Measurements from ENCODE around the gene SRCAP. TPM values are rescaled to one million over a fixed set of nuclear protein-coding genes. Genes with fewer than 3 reads are reported as not detected.

The SRCAP gene
- total RNA-seq, 4 donors from 2014 or later, result 43.8 to 135 (median 71.3) TPM

DNA sequence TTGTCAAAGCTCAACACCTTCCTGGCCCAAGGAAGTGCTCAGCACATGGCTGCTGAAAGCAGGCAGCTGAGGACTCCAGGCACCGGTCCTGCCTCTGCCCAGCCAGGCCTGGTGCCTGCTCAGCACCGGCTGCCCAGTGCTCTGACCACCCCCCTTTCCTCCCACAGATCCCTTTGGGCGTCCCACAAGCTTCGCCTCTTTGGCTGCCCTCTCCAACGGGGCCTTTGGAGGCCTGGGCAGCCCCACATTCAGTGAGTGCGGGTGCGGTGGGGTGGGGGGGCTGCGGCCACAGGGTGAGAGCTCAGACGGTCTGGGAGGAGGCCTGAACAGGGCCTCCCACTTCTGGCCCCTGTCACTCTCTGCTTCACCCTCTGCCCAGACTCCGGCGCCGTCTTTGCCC, 30.6 kb upstream of the SRCAP start:
- no peak for DNase-seq
- intact Hi-C loops (cut with DNase I; ENCODE audit: low total_unique reads), result no loop called here
- TF ChIP-seq POLR2A (IDR thresholded peaks at IDR 0.05), result no peak
- TF ChIP-seq, protein P1, sequence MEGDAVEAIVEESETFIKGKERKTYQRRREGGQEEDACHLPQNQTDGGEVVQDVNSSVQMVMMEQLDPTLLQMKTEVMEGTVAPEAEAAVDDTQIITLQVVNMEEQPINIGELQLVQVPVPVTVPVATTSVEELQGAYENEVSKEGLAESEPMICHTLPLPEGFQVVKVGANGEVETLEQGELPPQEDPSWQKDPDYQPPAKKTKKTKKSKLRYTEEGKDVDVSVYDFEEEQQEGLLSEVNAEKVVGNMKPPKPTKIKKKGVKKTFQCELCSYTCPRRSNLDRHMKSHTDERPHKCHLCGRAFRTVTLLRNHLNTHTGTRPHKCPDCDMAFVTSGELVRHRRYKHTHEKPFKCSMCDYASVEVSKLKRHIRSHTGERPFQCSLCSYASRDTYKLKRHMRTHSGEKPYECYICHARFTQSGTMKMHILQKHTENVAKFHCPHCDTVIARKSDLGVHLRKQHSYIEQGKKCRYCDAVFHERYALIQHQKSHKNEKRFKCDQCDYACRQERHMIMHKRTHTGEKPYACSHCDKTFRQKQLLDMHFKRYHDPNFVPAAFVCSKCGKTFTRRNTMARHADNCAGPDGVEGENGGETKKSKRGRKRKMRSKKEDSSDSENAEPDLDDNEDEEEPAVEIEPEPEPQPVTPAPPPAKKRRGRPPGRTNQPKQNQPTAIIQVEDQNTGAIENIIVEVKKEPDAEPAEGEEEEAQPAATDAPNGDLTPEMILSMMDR (IDR thresholded peaks at IDR 0.05), result no peak
- TF ChIP-seq EP300 (IDR thresholded peaks at IDR 0.05; ENCODE audit: low read depth), result no peak
- no peak for TF ChIP-seq POLR2AphosphoS5 (IDR thresholded peaks at IDR 0.05)
- Histone ChIP-seq H3K4me3 (no peak overlapping the region), H3K9me3 (no peaks in the 10 kb centered on the region), H3K27me3 (no peaks in the 10 kb centered on the region), H3K36me3 (peaks cover 0 to 67% (median 29%) of the 10 kb centered on the region in 4 donors), H3K4me1 (peaks cover 0 to 4% (median 4%) of the 10 kb centered on the region in 4 donors), H3K27ac (no peak overlapping the region)
- 91% methylated on average over 12 of the region's 12 CpGs; no CpG with 5 or more reads in 1 of the 2 donors for WGBS, 2 donors (ENCODE audit: low coverage in 1 of 2)
- in situ Hi-C loops (cut with MboI; ENCODE audit: low pct_ligation_motif_present in 1 of 4, low pct_unique_long_range_greater_than_20kb in 1 of 4, low sequenced_read_pairs in 3 of 4), result no loop called here

DNA sequence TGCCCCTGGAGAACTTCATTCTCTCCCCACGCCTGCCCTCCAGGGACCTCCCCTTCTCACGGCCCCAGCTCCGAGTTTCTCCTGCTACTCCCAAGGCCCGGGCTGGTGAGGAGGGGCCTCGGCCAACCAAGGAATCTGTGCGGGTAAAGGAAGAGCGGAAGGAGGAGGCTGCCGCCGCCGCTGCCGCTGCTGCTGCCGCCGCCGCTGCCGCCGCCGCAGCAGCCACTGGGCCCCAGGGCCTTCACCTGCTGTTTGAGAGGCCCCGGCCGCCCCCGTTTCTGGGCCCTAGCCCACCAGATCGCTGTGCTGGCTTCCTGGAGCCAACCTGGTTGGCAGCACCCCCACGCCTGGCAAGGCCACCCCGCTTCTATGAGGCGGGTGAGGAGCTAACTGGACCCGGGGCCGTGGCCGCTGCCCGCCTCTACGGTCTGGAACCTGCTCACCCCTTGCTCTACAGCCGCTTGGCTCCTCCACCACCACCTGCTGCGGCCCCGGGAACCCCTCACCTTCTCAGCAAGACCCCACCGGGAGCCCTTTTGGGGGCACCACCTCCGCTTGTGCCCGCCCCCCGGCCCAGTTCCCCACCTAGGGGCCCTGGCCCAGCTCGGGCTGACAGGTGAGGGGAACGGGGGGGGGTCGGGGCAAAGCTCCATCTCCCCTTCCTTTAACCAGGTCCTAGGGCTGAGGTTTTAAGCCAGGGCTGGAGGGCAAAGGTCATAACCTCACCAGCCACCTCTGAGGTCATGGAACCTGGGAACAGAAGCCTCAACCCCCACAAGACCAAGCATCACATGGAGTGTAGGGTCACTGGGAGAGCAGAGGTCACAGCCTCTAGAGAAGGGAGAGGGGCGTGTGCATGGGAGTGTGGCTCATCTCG, 29.7 kb upstream of the SRCAP start:
- Histone ChIP-seq H3K27me3 (no peaks in the 10 kb centered on the region), H3K4me3 (no peak overlapping the region), H3K4me1 (no peaks in the 10 kb centered on the region), H3K36me3 (peaks cover 0 to 61% (median 26%) of the 10 kb centered on the region in 4 donors), H3K9me3 (no peaks in the 10 kb centered on the region), H3K27ac (no peak overlapping the region)
- TF ChIP-seq POLR2A (IDR thresholded peaks at IDR 0.05), result no peak
- TF ChIP-seq, protein P1 (IDR thresholded peaks at IDR 0.05), result no peak
- TF ChIP-seq POLR2AphosphoS5 (IDR thresholded peaks at IDR 0.05), result no peak
- no peak for TF ChIP-seq EP300 (IDR thresholded peaks at IDR 0.05; ENCODE audit: low read depth)
- no peak for DNase-seq
- 94% methylated on average over 26 of the region's 41 CpGs; no CpG with 5 or more reads in 1 of the 2 donors for WGBS, 2 donors (ENCODE audit: low coverage in 1 of 2)
- intact Hi-C loops (cut with DNase I; ENCODE audit: low total_unique reads) (no loop called here), in situ Hi-C loops (cut with MboI; ENCODE audit: low pct_ligation_motif_present in 1 of 4, low pct_unique_long_range_greater_than_20kb in 1 of 4, low sequenced_read_pairs in 3 of 4) (no loop called here)

DNA sequence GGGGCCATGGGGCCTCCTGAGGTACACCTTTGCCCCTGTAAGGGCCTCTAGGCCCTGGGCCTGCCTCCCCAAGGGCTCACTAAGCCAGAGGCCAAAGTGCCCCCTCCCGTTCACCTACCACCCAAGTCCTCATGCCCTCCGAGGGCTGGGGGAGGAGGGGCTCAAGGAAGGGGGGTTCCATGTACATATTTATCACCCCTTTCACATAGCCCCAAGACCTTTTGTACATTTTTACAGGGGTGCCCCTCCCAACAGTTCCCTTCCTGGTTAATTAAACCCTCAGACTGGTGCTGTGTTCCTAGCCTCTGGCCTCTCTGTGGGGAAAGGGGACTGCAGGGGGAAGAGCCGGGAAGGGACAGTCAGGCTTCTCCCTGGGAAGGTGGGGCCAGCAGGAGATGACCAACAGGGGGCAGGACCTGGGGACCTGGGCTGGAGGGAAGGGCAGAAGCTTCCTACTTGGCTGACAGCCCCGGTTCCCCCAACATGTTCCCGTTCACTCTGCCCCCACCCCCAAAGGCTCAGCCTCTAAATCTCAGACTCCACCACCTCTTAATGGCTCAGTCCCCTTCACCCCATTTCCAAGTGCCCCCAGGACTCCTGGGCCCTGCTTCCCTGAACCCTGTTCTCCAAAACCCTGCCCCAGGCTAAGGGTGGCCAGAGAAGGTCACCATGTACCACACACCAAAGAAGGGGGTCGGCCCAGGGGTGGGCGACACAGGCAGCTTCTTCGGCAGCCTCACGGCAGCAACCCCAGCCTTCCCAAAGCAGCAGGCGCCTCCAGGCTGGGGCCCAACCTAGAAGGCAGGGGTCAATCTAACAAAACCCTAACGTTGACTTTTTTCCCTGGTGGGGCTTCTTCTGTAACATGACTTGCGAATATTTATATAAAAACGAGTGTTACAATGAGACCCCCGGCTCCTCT, 28.8 kb upstream of the SRCAP start:
- Histone ChIP-seq H3K27ac (no peak overlapping the region), H3K4me3 (no peak overlapping the region), H3K9me3 (no peaks in the 10 kb centered on the region), H3K27me3 (no peaks in the 10 kb centered on the region), H3K4me1 (no peaks in the 10 kb centered on the region), H3K36me3 (peaks cover 0 to 52% (median 24%) of the 10 kb centered on the region in 4 donors)
- intact Hi-C loops (cut with DNase I; ENCODE audit: low total_unique reads), result no loop called here
- no peak for DNase-seq
- in situ Hi-C loops (cut with MboI; ENCODE audit: low pct_ligation_motif_present in 1 of 4, low pct_unique_long_range_greater_than_20kb in 1 of 4, low sequenced_read_pairs in 3 of 4), result no loop called here
- TF ChIP-seq, protein P1 (IDR thresholded peaks at IDR 0.05), result no peak
- no peak for TF ChIP-seq POLR2A (IDR thresholded peaks at IDR 0.05)
- no peak for TF ChIP-seq POLR2AphosphoS5 (IDR thresholded peaks at IDR 0.05)
- TF ChIP-seq EP300 (IDR thresholded peaks at IDR 0.05; ENCODE audit: low read depth), result no peak
- 80% methylated on average over 14 of the region's 14 CpGs; no CpG with 5 or more reads in 1 of the 2 donors for WGBS, 2 donors (ENCODE audit: low coverage in 1 of 2)

DNA sequence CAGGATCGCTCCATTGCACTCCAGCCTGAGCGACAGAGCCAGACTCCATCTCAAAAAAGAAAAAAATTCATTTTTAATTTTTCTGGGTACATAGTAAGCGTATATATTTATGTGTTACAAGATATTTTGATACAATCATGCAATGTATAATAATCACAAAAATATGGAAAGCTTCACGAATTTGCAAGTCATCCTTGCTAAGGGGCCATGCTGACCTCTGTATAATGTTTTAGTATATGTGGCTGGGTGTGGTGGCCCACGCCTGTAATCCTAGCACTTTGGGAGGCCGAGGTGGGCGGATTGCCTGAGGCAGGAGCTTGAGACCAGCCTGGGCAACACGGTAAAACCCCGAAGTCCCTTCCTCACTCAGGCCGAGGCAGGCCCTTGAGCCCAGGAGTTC, 23.8 kb upstream of the SRCAP start:
- no peak for TF ChIP-seq EP300 (IDR thresholded peaks at IDR 0.05; ENCODE audit: low read depth)
- TF ChIP-seq, protein P1 (IDR thresholded peaks at IDR 0.05), result no peak
- TF ChIP-seq POLR2A (IDR thresholded peaks at IDR 0.05), result no peak
- no peak for TF ChIP-seq POLR2AphosphoS5 (IDR thresholded peaks at IDR 0.05)
- no peak for DNase-seq

More for the DNA sequence above, 23.8 kb upstream of the SRCAP start:
- 81 to 88% methylated on average over 4 to 10 of the region's 10 CpGs for WGBS, 2 donors (ENCODE audit: low coverage in 1 of 2)
- no peaks in the 10 kb centered on the region for H3K9me3 ChIP-seq
- H3K4me3 ChIP-seq, result no peak overlapping the region
- in situ Hi-C loops (cut with MboI; ENCODE audit: low pct_ligation_motif_present in 1 of 4, low pct_unique_long_range_greater_than_20kb in 1 of 4, low sequenced_read_pairs in 3 of 4), result no loop called here
- no peaks in the 10 kb centered on the region for H3K4me1 ChIP-seq
- intact Hi-C loops (cut with DNase I; ENCODE audit: low total_unique reads), result no loop called here
- peaks cover 0 to 4% (median 0%) of the 10 kb centered on the region in 4 donors for H3K36me3 ChIP-seq
- no peaks in the 10 kb centered on the region for H3K27me3 ChIP-seq
- H3K27ac ChIP-seq, result no peak overlapping the region

Data from transverse colon (tissue), 4 donors.